Neural crest cell (in vitro differentiated cells): ENCODE measurements around the gene ERC2. TPM values are rescaled to one million over a fixed set of nuclear protein-coding genes. Genes with fewer than 3 reads are reported as not detected.

ENCODE experiments used
- DNase-seq: peaks from one replicate; pipeline ENCODE4 v3.0.0; 2021; ENCODE audit warnings: low read depth, mixed read lengths, low spot score
- H3K27ac Mint-ChIP-seq: one replicate; pipeline ENCODE4 v1.8.0; 2021; ENCODE audit warnings: mild to moderate bottlenecking, mixed read lengths; ENCODE audit not compliant: unreplicated experiment
- H3K27me3 Mint-ChIP-seq: 2 replicates; pipeline ENCODE4 v1.8.0; 2021; ENCODE audit warnings: low read depth, mild to moderate bottlenecking, mixed read lengths
- H3K36me3 Mint-ChIP-seq: 2 replicates; pipeline ENCODE4 v1.8.0; 2021; ENCODE audit warnings: low read depth, mild to moderate bottlenecking, mixed read lengths
- H3K4me1 Mint-ChIP-seq: 2 replicates; pipeline ENCODE4 v1.8.0; 2021; ENCODE audit warnings: mixed read lengths
- H3K4me3 Mint-ChIP-seq: one replicate; pipeline ENCODE4 v1.8.0; 2021; ENCODE audit warnings: mild to moderate bottlenecking, mixed read lengths
- H3K9me3 Mint-ChIP-seq: 2 replicates; pipeline ENCODE4 v1.8.0; 2021; ENCODE audit warnings: mixed read lengths
- total RNA-seq: library from RNA; stranded (reverse); gene quantifications from 2 replicates; pipeline ENCODE4 v1.2.1, GENCODE V29; 2021
- TF ChIP-seq, protein P1 (sequence below): fragments of 200-600 bp; sonication (generic); conservative IDR thresholded peaks from 2 replicates; pipeline ENCODE4 v1.5.0; 2021; ENCODE audit warnings: antibody characterized with exemption, mild to moderate bottlenecking

ERC2 gene
- total RNA-seq, 1 donor from 2014 or later, result 13.5 TPM

DNA sequence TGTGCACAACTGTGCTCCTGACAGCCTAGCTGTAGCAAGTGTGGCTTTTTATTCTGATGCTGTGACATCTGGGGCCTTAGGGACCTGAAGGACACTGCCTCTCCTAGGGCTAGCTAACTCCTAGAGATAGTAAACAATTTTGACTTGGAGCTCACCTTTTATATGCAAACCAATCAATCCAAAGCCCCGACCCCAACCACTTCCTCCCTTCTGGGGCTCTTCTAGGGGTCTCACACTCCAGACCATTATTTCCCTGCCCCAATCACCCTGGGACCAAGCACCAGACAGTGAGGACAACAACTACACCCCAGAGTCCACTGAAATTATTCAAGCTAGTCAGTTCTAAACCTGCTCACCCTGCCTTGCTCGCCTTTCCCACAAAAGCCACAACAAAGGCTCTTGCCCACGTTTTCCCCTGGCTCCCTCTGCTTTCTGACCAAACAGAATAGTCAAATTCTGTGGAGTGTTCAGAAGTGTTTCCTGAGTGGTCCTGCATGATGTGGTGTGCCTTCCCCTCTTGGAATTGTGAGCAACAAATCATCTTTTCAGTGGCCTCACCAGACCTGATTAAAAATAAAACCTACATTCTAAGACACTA, 897.0 kb downstream of the ERC2 start:
- Mint-ChIP-seq H3K4me3 (no peak overlapping the region), H3K9me3 (no peaks in the 10 kb centered on the region), H3K27me3 (no peaks in the 10 kb centered on the region), H3K36me3 (no peaks in the 10 kb centered on the region), H3K27ac (peak overlapping the region; percentile 27), H3K4me1 (peaks cover 15% of the 10 kb centered on the region)
- DNase-seq, result no peak
- TF ChIP-seq, protein P1, sequence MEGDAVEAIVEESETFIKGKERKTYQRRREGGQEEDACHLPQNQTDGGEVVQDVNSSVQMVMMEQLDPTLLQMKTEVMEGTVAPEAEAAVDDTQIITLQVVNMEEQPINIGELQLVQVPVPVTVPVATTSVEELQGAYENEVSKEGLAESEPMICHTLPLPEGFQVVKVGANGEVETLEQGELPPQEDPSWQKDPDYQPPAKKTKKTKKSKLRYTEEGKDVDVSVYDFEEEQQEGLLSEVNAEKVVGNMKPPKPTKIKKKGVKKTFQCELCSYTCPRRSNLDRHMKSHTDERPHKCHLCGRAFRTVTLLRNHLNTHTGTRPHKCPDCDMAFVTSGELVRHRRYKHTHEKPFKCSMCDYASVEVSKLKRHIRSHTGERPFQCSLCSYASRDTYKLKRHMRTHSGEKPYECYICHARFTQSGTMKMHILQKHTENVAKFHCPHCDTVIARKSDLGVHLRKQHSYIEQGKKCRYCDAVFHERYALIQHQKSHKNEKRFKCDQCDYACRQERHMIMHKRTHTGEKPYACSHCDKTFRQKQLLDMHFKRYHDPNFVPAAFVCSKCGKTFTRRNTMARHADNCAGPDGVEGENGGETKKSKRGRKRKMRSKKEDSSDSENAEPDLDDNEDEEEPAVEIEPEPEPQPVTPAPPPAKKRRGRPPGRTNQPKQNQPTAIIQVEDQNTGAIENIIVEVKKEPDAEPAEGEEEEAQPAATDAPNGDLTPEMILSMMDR, result no peak

DNA sequence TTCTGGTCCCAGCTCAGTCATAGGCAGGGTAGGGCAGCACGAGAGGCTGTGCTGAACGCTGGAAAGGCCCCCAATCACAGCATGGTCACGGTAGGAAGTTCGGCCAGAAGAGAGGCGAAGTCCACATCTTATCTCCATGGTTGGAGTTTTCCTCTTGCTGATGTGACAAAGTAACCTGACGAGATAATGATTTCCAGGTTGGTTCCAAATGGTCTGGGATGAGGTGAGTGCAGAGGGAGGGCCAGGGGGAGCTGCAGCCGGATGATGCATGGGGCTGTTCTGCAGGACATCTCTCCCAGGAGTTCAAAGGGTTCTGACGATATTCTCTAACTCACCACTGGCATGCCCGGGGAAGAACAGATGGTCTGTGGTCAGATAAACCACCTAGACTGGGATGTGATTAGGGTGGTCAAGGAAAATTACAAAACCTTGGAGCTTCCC, 898.0 kb downstream of the ERC2 start:
- Mint-ChIP-seq H3K27ac (peak overlapping the region; percentile 20), H3K4me3 (no peak overlapping the region)
- TF ChIP-seq, protein P1, result no peak

DNA sequence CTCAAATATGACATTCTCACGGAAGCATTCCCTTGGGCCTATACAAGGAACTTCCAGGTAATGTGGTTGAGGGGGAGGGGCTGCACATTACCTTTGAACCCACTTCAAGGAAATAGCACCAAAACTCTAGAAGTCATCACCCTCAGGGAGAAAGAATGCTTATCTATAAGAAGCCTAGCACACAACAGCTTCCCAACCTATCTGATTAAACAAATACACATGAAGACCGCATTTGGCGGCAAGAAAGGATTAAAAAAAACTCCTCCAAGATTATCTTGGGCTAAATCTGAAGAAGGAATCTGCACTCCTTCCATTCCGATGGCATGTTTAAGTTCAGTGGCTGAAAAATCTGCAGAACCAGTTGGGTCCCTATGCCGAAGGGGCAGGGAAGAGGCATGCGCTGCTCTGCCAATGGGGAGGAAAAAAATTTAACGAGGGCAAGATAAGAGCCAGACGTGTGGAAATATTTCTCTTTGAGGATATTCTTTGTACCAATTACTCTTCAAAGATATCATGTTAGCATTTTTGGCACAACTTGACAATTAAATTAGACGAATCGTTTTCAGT, 899.2 kb downstream of the ERC2 start:
- H3K36me3 Mint-ChIP-seq, result no peaks in the 10 kb centered on the region
- H3K27ac Mint-ChIP-seq, result no peak overlapping the region
- DNase-seq, result no peak
- H3K27me3 Mint-ChIP-seq, result no peaks in the 10 kb centered on the region
- TF ChIP-seq, protein P1, result no peak
- H3K4me3 Mint-ChIP-seq, result no peak overlapping the region
- H3K4me1 Mint-ChIP-seq, result peaks cover 13% of the 10 kb centered on the region
- H3K9me3 Mint-ChIP-seq, result no peaks in the 10 kb centered on the region

More for the DNA sequence above, 898.0 kb downstream of the ERC2 start:
- DNase-seq, result no peak
- no peaks in the 10 kb centered on the region for H3K27me3 Mint-ChIP-seq
- peaks cover 13% of the 10 kb centered on the region for H3K4me1 Mint-ChIP-seq
- no peaks in the 10 kb centered on the region for H3K36me3 Mint-ChIP-seq
- no peaks in the 10 kb centered on the region for H3K9me3 Mint-ChIP-seq

DNA sequence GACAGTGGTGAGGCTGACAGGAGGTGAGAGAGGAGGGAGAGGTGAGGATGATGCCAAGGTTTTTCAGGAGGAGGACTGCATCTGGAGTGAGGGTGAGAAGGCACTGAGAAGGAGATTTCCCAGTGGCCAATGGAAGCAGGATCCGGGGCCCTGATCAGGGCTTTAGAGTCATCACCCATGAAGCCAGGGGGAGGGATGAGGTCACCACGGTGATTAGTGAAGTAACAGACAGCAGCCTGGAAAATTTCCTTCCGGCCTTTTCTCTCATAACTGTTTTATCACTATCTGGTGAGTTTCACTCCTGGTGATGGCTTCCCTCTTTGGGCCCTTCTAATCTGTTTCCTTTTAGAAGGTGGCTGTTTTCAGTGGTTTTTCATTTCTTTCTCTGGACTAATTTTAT, 900.7 kb downstream of the ERC2 start:
- H3K27ac Mint-ChIP-seq, result no peak overlapping the region
- no peaks in the 10 kb centered on the region for H3K9me3 Mint-ChIP-seq
- no peaks in the 10 kb centered on the region for H3K27me3 Mint-ChIP-seq
- H3K4me3 Mint-ChIP-seq, result no peak overlapping the region
- H3K36me3 Mint-ChIP-seq, result no peaks in the 10 kb centered on the region
- TF ChIP-seq, protein P1, result no peak
- H3K4me1 Mint-ChIP-seq, result peaks cover 13% of the 10 kb centered on the region
- DNase-seq, result no peak

DNA sequence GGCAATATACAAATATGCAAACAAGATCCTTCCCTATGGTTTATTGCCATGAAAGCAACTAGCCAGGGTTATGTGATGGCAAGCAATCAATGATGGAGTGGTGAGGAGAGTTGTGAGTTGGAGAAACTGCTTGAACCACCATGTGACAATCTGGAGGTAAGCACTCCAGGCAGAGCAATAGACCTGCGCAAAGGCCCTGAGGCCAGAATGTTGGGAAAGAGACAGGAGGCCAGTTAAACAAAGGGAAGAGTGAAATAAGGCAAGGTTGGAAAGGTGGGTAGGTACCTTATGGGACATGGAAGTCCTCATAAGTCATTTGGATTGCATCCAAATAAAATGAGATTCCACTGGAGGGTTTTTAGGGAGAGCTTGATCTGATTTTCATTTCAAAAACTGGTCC, 901.1 kb downstream of the ERC2 start:
- TF ChIP-seq, protein P1, result no peak
- Mint-ChIP-seq H3K36me3 (no peaks in the 10 kb centered on the region), H3K4me1 (peaks cover 11% of the 10 kb centered on the region), H3K4me3 (no peak overlapping the region), H3K27me3 (no peaks in the 10 kb centered on the region), H3K9me3 (no peaks in the 10 kb centered on the region), H3K27ac (no peak overlapping the region)
- no peak for DNase-seq
